HepG2 (cell line): ENCODE data around the gene DDO. TPM values are rescaled to one million over a fixed set of nuclear protein-coding genes. Genes with fewer than 3 reads are reported as not detected.

ENCODE experiments used
- AGO2 ChIP-seq: fragments of 200-400 bp; formaldehyde crosslinking; optimal IDR thresholded peaks from 2 replicates; pipeline ENCODE3; 2017; ENCODE audit warnings: mild to moderate bottlenecking, low read depth, low read length, moderate library complexity
- CBX5 ChIP-seq: sonication (generic); formaldehyde crosslinking; IDR thresholded peaks from 2 replicates; pipeline ENCODE4 v1.4.0; 2020; ENCODE audit warnings: missing genetic modification reagents, borderline replicate concordance
- NFIB ChIP-seq: sonication (generic); formaldehyde crosslinking; IDR thresholded peaks from 2 replicates; pipeline ENCODE4 v1.9.0; 2021; ENCODE audit warnings: missing genetic modification reagents, mild to moderate bottlenecking, borderline replicate concordance
- SNAI1 ChIP-seq: sonication (generic); formaldehyde crosslinking; IDR thresholded peaks from 2 replicates; pipeline ENCODE4 v1.5.0; 2020; ENCODE audit warnings: mild to moderate bottlenecking, missing genetic modification reagents, borderline replicate concordance
- THAP8 ChIP-seq: sonication (generic); formaldehyde crosslinking; IDR thresholded peaks from 2 replicates; pipeline ENCODE4 v1.5.1; 2020; ENCODE audit warnings: missing genetic modification reagents, mild to moderate bottlenecking, borderline replicate concordance
- ZBTB40 ChIP-seq, 2 experiments: fragments of 450-650 bp in 1 of 2; sonication (generic) in 1 of 2; formaldehyde crosslinking in 1 of 2; IDR thresholded peaks; 2 replicates each; pipeline versions ENCODE4 v1.6.1 to v1.8.0; 2016 to 2022; ENCODE audit warnings: antibody characterized with exemption in 1 of 2, mild to moderate bottlenecking in 1 of 2, missing genetic modification reagents in 1 of 2
- ZKSCAN1 ChIP-seq: fragments of 150-350 bp; IDR thresholded peaks from 2 replicates; pipeline ENCODE4 v1.6.1; 2014; ENCODE audit warnings: low read length
- ZNF350 ChIP-seq: sonication (generic); formaldehyde crosslinking; IDR thresholded peaks from 2 replicates; pipeline ENCODE4 v1.4.0; 2020; ENCODE audit warnings: mild to moderate bottlenecking, low read depth, missing genetic modification reagents, borderline replicate concordance
- ZNF597 ChIP-seq: sonication (generic); formaldehyde crosslinking; IDR thresholded peaks from 2 replicates; pipeline ENCODE4 v1.5.0; 2020; ENCODE audit warnings: missing genetic modification reagents
- ZNF749 ChIP-seq: sonication (generic); formaldehyde crosslinking; IDR thresholded peaks from 2 replicates; pipeline ENCODE4 v1.8.0; 2022; ENCODE audit warnings: mild to moderate bottlenecking, missing genetic modification reagents, moderate library complexity, borderline replicate concordance
- polyA plus RNA-seq, 8 experiments: library from polyadenylated mRNA; depleted of rRNA in 3 of 8; stranded (reverse) in 7 of 8; unstranded in 1 of 8; fragments of >200 nt; fragmentation: Illumina TruSeq in 4 of 8; extraction: Trizol in 4 of 8; gene quantifications; 2 replicates each; pipeline versions ENCODE4 v1.2.1 to v1.2.3, GENCODE V29; 2011 to 2016; ENCODE audit warnings: low read depth in 4 of 8, missing spikeins in 1 of 8, mixed read lengths in 1 of 8; ENCODE audit not compliant: insufficient read depth in 1 of 8
- total RNA-seq, 5 experiments: library from RNA; depleted of rRNA; stranded (reverse); fragments of >200 nt; fragmentation: Illumina TruSeq; extraction: Trizol; gene quantifications; 2 replicates each; pipeline ENCODE4 v1.2.3, GENCODE V29; 2016; ENCODE audit warnings: low read depth in 1 of 5
- TF ChIP-seq, protein P1 (sequence below): sonication (generic); formaldehyde crosslinking; IDR thresholded peaks from 2 replicates; pipeline ENCODE4 v1.4.0; 2020; ENCODE audit warnings: missing genetic modification reagents

The DDO gene
- total and polyA plus RNA-seq, 2 of the 13 experiments (the other 11 are each of a cell fraction or from before 2014, with no cell fraction given) = 6.1 to 10.3 TPM

DNA sequence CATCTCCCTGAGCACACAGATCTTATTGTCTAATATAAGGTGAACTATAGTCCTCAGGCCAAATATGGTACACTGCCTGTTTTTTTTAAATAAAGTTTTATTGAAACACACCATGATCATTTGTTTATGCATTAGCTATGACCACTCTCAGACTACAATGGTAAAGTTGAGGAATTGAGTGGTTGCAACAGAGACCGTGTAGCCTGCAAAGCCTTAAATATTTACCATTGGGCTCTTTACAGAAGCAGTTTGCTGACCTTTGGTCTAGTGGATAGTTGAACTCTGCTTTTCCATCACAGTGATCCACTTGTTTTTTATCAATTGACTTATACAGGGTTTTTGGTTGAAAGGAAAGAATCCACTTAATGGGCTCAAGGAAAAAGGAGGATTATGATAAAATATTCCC is 29.9 kb downstream of the DDO start (continued):
- peak; percentile 99 for TF ChIP-seq ZBTB40 (IDR thresholded peaks at IDR 0.05)
- TF ChIP-seq ZBTB40 (CRISPR knock-in tag; IDR thresholded peaks at IDR 0.05) = peak; percentile 100
- no peak for TF ChIP-seq SNAI1
- no peak for TF ChIP-seq ZNF350
- no peak for TF ChIP-seq CBX5 (CRISPR knock-in tag)
- no peak for TF ChIP-seq AGO2
- no peak for TF ChIP-seq THAP8 (CRISPR knock-in tag)
- TF ChIP-seq ZNF597 (CRISPR knock-in tag) = no peak
- TF ChIP-seq, protein P1, sequence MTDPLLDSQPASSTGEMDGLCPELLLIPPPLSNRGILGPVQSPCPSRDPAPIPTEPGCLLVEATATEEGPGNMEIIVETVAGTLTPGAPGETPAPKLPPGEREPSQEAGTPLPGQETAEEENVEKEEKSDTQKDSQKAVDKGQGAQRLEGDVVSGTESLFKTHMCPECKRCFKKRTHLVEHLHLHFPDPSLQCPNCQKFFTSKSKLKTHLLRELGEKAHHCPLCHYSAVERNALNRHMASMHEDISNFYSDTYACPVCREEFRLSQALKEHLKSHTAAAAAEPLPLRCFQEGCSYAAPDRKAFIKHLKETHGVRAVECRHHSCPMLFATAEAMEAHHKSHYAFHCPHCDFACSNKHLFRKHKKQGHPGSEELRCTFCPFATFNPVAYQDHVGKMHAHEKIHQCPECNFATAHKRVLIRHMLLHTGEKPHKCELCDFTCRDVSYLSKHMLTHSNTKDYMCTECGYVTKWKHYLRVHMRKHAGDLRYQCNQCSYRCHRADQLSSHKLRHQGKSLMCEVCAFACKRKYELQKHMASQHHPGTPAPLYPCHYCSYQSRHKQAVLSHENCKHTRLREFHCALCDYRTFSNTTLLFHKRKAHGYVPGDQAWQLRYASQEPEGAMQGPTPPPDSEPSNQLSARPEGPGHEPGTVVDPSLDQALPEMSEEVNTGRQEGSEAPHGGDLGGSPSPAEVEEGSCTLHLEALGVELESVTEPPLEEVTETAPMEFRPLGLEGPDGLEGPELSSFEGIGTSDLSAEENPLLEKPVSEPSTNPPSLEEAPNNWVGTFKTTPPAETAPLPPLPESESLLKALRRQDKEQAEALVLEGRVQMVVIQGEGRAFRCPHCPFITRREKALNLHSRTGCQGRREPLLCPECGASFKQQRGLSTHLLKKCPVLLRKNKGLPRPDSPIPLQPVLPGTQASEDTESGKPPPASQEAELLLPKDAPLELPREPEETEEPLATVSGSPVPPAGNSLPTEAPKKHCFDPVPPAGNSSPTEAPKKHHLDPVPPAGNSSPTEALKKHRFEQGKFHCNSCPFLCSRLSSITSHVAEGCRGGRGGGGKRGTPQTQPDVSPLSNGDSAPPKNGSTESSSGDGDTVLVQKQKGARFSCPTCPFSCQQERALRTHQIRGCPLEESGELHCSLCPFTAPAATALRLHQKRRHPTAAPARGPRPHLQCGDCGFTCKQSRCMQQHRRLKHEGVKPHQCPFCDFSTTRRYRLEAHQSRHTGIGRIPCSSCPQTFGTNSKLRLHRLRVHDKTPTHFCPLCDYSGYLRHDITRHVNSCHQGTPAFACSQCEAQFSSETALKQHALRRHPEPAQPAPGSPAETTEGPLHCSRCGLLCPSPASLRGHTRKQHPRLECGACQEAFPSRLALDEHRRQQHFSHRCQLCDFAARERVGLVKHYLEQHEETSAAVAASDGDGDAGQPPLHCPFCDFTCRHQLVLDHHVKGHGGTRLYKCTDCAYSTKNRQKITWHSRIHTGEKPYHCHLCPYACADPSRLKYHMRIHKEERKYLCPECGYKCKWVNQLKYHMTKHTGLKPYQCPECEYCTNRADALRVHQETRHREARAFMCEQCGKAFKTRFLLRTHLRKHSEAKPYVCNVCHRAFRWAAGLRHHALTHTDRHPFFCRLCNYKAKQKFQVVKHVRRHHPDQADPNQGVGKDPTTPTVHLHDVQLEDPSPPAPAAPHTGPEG (CRISPR knock-in tag) = no peak
- no peak for TF ChIP-seq NFIB (CRISPR knock-in tag)
- no peak for TF ChIP-seq ZNF749 (CRISPR knock-in tag)
- TF ChIP-seq ZKSCAN1 = no peak
